Upper lobe of left lung (tissue), 6 donors: ENCODE measurements around the gene RBKS. TPM values are rescaled to one million over a fixed set of nuclear protein-coding genes. Genes with fewer than 3 reads are reported as not detected.
A peak's percentile ranks its signal among the peaks of the same experiment; 100 is the strongest.

Experiments used
- ATAC-seq, 2 donors: fragments of 200-7000 bp; cut with Tn5 transposase; one replicate each; pipeline ENCODE4 v1.9.1; 2022; ENCODE audit warnings: mild to moderate bottlenecking in 2 of 2, moderate library complexity in 2 of 2; ENCODE audit not compliant: low FRiP score in 2 of 2
- DNase-seq, 2 donors: peaks; one replicate each; pipeline ENCODE4 v3.0.0-alpha.2; 2019 to 2020
- H3K27ac ChIP-seq, 4 donors: fragments of 200-600 bp; sonication (generic); one replicate each; pipeline ENCODE4 v1.5.1; 2016 to 2019
- H3K27me3 ChIP-seq, 4 donors: fragments of 200-600 bp; sonication (generic); one replicate each; pipeline ENCODE4 v1.5.1; 2017 to 2019
- H3K36me3 ChIP-seq, 4 donors: fragments of 200-600 bp; sonication (generic); one replicate each; pipeline ENCODE4 v1.5.1; 2016 to 2019
- H3K4me1 ChIP-seq, 4 donors: fragments of 200-600 bp; sonication (generic); one replicate each; pipeline ENCODE4 v1.5.1; 2018 to 2019
- H3K4me3 ChIP-seq, 4 donors: fragments of 200-600 bp; sonication (generic); one replicate each; pipeline ENCODE4 v1.5.1; 2017 to 2019; ENCODE audit warnings: mild to moderate bottlenecking in 2 of 4, moderate library complexity in 1 of 4
- H3K9me3 ChIP-seq, 4 donors: fragments of 200-600 bp; sonication (generic); one replicate each; pipeline ENCODE4 v1.5.1; 2018 to 2019
- EP300 ChIP-seq, 4 donors: sonication (generic); formaldehyde crosslinking; IDR thresholded peaks; one replicate each; pipeline ENCODE4 v1.5.1; 2017; ENCODE audit warnings: antibody characterized with exemption in 4 of 4, control low read depth in 2 of 4
- POLR2A ChIP-seq, 4 donors: fragments of 450-650 bp; IDR thresholded peaks; one replicate each; pipeline ENCODE4 v1.5.1; 2016 to 2017; ENCODE audit warnings: antibody characterized with exemption in 4 of 4, mild to moderate bottlenecking in 2 of 4
- POLR2AphosphoS5 ChIP-seq, 2 donors: sonication (generic); formaldehyde crosslinking; IDR thresholded peaks; one replicate each; pipeline ENCODE4 v1.5.1; 2017; ENCODE audit warnings: antibody characterized with exemption in 2 of 2
- WGBS, 2 donors: methylation state at CpG; one replicate each; pipeline ENCODE4 v1.1.5; 2017 to 2018; 5-methylcytosine and 5-hydroxymethylcytosine counted together
- total RNA-seq, 6 donors: library from RNA; depleted of rRNA in 4 of 6; stranded (reverse); fragments of >200 nt in 4 of 6; gene quantifications; one replicate each; pipeline versions ENCODE4 v1.1.0 to v1.2.1, GENCODE V29; 2016 to 2021
- TF ChIP-seq, protein P1 (sequence below), 6 experiments: fragments of 450-650 bp in 4 of 6; fragments of 200-600 bp in 2 of 6; sonication (generic) in 2 of 6; IDR thresholded peaks; one replicate each; pipeline ENCODE4 v1.5.1; 2016 to 2019; ENCODE audit warnings: antibody characterized with exemption in 6 of 6
- donor health status: DM: no; HTN: no; CAD: no; lungs with moderate emphysema.
- donor health status: DM: no; HTN: yes; CAD: no; lungs with severe emphysema.

RBKS gene
- total RNA-seq, 6 donors from 2014 or later: 2.9 to 5.4 (median 3.2) TPM

GRCh38 chr2:27772804-27773203, 117.4 kb downstream of the RBKS start:
- ATAC-seq: no peak
- Histone ChIP-seq H3K4me3 (peak overlapping the region in 3 of 4 donors; percentile 57 to 91 (median 60)), H3K27me3 (no peaks in the 10 kb centered on the region), H3K27ac (peak overlapping the region in 3 of 4 donors; percentile 93 to 95 (median 95)), H3K36me3 (peaks cover 0 to 17% (median 0%) of the 10 kb centered on the region in 4 donors), H3K4me1 (peaks cover 24 to 28% (median 26%) of the 10 kb centered on the region in 4 donors), H3K9me3 (no peaks in the 10 kb centered on the region)
- TF ChIP-seq, protein P1, sequence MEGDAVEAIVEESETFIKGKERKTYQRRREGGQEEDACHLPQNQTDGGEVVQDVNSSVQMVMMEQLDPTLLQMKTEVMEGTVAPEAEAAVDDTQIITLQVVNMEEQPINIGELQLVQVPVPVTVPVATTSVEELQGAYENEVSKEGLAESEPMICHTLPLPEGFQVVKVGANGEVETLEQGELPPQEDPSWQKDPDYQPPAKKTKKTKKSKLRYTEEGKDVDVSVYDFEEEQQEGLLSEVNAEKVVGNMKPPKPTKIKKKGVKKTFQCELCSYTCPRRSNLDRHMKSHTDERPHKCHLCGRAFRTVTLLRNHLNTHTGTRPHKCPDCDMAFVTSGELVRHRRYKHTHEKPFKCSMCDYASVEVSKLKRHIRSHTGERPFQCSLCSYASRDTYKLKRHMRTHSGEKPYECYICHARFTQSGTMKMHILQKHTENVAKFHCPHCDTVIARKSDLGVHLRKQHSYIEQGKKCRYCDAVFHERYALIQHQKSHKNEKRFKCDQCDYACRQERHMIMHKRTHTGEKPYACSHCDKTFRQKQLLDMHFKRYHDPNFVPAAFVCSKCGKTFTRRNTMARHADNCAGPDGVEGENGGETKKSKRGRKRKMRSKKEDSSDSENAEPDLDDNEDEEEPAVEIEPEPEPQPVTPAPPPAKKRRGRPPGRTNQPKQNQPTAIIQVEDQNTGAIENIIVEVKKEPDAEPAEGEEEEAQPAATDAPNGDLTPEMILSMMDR (IDR thresholded peaks at IDR 0.05): no peak
- no peak for TF ChIP-seq POLR2A (IDR thresholded peaks at IDR 0.05)
- TF ChIP-seq POLR2AphosphoS5 (IDR thresholded peaks at IDR 0.05): no peak
- TF ChIP-seq EP300 (IDR thresholded peaks at IDR 0.05): no peak
- DNase-seq: no peak
- 14 to 58% methylated on average over 2 of the region's 2 CpGs for WGBS, 2 donors

DNA sequence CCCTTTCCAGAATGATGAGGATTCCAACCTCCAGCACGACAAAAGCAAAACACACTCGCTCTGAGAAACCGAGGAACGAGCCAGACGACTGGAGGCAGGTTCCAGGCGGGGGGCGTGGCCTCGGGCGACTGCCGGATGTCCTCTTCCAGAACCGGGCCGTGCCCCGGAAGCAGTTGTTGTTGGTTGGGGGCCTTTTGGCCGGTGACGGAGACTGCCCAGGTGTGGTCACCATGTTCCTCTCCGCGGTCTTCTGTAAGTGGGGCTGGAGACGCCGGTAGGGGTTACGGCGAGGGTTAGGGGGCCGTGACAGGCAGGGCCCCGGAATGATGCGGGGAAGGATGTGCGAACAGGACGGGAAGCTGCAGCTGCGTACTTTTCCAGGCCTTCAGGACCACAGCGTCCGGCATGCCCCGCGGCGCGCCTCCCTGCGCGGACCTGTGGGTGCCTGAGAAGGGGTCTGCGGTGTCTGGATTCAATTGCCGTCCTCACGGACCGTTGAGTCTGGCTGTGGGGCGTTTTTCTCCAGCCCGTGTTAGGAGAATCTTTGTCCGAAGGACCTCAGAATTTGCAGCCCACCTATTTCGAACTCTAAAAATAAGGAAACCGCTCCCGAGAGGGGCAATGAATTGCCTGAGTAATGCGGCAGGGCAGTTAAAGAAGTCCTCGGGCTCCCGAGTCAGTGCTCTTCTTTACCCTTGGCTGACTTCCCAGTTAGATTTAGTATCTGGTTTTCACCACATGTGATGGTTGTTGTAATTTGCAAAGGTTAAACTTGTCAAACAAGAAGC, 118.4 kb downstream of the RBKS start, which contains the start of gene MRPL33:
Gene MRPL33 (plus strand): TSS at position 172 of the 788 bp plus-strand sequence. CDS start 59 bp downstream, at position 231.
- H3K4me1 ChIP-seq: peaks cover 24 to 28% (median 25%) of the 10 kb centered on the region in 4 donors
- peak; percentile 97 to 99 for ATAC-seq

DNA sequence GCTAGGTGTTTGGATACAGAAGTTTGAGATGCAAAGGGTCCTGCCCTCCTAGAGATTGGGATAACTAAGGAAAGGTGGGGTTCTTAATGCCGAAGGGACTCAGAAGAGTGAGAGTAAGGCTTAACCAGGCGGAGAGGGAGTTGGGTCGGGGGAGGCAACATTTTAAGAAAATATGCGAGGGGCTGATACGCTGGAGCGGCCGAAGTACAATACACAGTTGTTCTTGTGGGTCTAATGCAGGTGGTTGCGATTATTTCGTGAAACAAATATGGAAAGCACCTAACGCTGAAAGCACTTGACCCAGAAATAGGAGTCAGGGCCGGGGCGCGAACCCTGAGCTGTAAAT, 119.0 kb downstream of the RBKS start:
- no peak for DNase-seq
- peaks cover 23 to 28% (median 25%) of the 10 kb centered on the region in 4 donors for H3K4me1 ChIP-seq
- H3K36me3 ChIP-seq: peaks cover 0 to 10% (median 0%) of the 10 kb centered on the region in 4 donors
- no peaks in the 10 kb centered on the region for H3K27me3 ChIP-seq
- peak overlapping the region; percentile 90 to 95 (median 94) for H3K27ac ChIP-seq
- no peak for TF ChIP-seq POLR2AphosphoS5 (IDR thresholded peaks at IDR 0.05)
- TF ChIP-seq, protein P1 (IDR thresholded peaks at IDR 0.05): no peak
- TF ChIP-seq EP300 (IDR thresholded peaks at IDR 0.05): no peak
- TF ChIP-seq POLR2A (IDR thresholded peaks at IDR 0.05): no peak
- H3K9me3 ChIP-seq: no peaks in the 10 kb centered on the region
- 10 to 16% methylated on average over 13 of the region's 13 CpGs for WGBS, 2 donors
- peak overlapping the region; percentile 57 to 91 (median 72) for H3K4me3 ChIP-seq
- no peak for ATAC-seq

More for the DNA sequence above, 118.4 kb downstream of the RBKS start, which contains the start of gene MRPL33:
- H3K36me3 ChIP-seq: peaks cover 0 to 13% (median 0%) of the 10 kb centered on the region in 4 donors
- H3K27ac ChIP-seq: peak within 1 kb of the TSS; percentile 90 to 95 (median 94)
- H3K9me3 ChIP-seq: no peaks in the 10 kb centered on the region
- DNase-seq: peak; percentile 95 to 98
- H3K4me3 ChIP-seq: peak within 1 kb of the TSS; percentile 57 to 91 (median 72)
- WGBS, 2 donors: 0 to 1% methylated on average over 10 to 42 of the region's 48 CpGs
- no peaks in the 10 kb centered on the region for H3K27me3 ChIP-seq
- TF ChIP-seq POLR2A (IDR thresholded peaks at IDR 0.05): peak in 3 of 4 donors; percentile 71 to 87 (median 78)
- TF ChIP-seq EP300 (IDR thresholded peaks at IDR 0.05): peak in 1 of 4 donors; percentile 22
- TF ChIP-seq, protein P1 (IDR thresholded peaks at IDR 0.05): peak in 1 of 6 experiments; percentile 28
- TF ChIP-seq POLR2AphosphoS5 (IDR thresholded peaks at IDR 0.05): peak; percentile 91 to 95

DNA sequence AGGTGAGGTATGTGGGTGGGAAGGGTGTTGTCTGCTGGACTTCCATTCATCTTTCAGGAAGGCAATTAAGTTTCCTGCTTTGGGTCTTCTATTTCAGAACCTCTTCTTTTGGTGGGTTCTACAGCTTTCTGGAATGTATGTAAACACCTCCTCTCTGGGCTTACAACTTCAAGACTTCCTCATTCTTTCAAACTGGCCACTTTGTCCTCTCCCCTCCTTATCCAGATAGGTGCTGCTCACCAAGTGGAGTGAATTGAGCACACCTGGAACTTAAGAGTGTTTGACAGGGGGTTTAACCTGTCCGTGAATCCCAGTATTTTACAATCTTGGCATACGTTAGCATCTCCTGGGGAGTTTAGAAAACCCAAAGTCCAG, 123.9 kb downstream of the RBKS start:
- Histone ChIP-seq H3K36me3 (no peaks in the 10 kb centered on the region), H3K9me3 (no peaks in the 10 kb centered on the region), H3K4me3 (peak overlapping the region in 3 of 4 donors; percentile 23 to 41 (median 40)), H3K27me3 (no peaks in the 10 kb centered on the region), H3K4me1 (peaks cover 3 to 11% (median 8%) of the 10 kb centered on the region in 4 donors), H3K27ac (peak overlapping the region; percentile 65 to 84 (median 74))
- 63 to 74% methylated on average over 2 of the region's 2 CpGs for WGBS, 2 donors
- no peak for DNase-seq
- TF ChIP-seq, protein P1 (IDR thresholded peaks at IDR 0.05): peak in 1 of 6 experiments; percentile 1
- TF ChIP-seq EP300 (IDR thresholded peaks at IDR 0.05): no peak
- TF ChIP-seq POLR2AphosphoS5 (IDR thresholded peaks at IDR 0.05): peak in 1 of 2 donors; percentile 2
- TF ChIP-seq POLR2A (IDR thresholded peaks at IDR 0.05): no peak
- ATAC-seq: peak in 1 of 2 donors; percentile 84
